ENCODE measurements around the gene TBC1D2B. TPM values are rescaled to one million over a fixed set of nuclear protein-coding genes. Genes with fewer than 3 reads are reported as not detected.

TBC1D2B gene
- total RNA-seq, 3 donors from 2014 or later, result 54.8 to 65.6 (median 57.0) TPM

DNA sequence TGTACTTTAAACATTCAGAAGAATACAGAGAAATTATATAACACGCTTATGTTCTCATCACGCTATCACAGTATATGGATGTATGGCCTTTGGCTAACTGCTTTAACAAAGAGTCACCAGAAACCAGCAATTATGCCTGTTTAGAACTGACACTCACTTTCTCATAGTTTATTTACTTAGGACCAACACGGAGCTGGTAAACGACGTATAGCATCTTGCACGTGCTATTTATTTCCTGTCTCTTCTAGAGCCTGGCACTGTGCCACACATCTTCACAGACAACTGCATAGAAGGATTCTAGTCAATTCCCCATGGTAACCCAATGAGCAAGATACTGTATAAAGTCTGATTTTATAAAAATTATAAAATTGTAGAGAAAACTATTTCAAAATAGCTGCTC, 43.6 kb downstream of the TBC1D2B start:
- H3K4me1 ChIP-seq (ENCODE audit: low read depth), result peaks cover 15% of the 10 kb centered on the region
- TF ChIP-seq, protein P1, sequence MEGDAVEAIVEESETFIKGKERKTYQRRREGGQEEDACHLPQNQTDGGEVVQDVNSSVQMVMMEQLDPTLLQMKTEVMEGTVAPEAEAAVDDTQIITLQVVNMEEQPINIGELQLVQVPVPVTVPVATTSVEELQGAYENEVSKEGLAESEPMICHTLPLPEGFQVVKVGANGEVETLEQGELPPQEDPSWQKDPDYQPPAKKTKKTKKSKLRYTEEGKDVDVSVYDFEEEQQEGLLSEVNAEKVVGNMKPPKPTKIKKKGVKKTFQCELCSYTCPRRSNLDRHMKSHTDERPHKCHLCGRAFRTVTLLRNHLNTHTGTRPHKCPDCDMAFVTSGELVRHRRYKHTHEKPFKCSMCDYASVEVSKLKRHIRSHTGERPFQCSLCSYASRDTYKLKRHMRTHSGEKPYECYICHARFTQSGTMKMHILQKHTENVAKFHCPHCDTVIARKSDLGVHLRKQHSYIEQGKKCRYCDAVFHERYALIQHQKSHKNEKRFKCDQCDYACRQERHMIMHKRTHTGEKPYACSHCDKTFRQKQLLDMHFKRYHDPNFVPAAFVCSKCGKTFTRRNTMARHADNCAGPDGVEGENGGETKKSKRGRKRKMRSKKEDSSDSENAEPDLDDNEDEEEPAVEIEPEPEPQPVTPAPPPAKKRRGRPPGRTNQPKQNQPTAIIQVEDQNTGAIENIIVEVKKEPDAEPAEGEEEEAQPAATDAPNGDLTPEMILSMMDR (IDR thresholded peaks at IDR 0.05), result no peak
- DNase-seq, result no peak

GRCh38 chr15:78032671-78033070, 44.8 kb downstream of the TBC1D2B start:
- Histone ChIP-seq H3K4me3 (no peak overlapping the region), H3K36me3 (ENCODE audit: low read depth) (no peaks in the 10 kb centered on the region), H3K9me3 (no peaks in the 10 kb centered on the region), H3K4me1 (ENCODE audit: low read depth) (peaks cover 5% of the 10 kb centered on the region)
- ATAC-seq (no peak), DNase-seq (no peak)
- intact Hi-C loops (cut with DNase I, micrococcal nuclease), result no loop called here
- TF ChIP-seq, protein P1 (IDR thresholded peaks at IDR 0.05), result no peak

More for the DNA sequence above, 43.6 kb downstream of the TBC1D2B start:
- intact Hi-C loops (cut with DNase I, micrococcal nuclease), result no loop called here
- H3K9me3 ChIP-seq, result no peaks in the 10 kb centered on the region
- ATAC-seq, result peak; percentile 7
- H3K4me3 ChIP-seq, result no peak overlapping the region
- H3K36me3 ChIP-seq (ENCODE audit: low read depth), result no peaks in the 10 kb centered on the region

DNA sequence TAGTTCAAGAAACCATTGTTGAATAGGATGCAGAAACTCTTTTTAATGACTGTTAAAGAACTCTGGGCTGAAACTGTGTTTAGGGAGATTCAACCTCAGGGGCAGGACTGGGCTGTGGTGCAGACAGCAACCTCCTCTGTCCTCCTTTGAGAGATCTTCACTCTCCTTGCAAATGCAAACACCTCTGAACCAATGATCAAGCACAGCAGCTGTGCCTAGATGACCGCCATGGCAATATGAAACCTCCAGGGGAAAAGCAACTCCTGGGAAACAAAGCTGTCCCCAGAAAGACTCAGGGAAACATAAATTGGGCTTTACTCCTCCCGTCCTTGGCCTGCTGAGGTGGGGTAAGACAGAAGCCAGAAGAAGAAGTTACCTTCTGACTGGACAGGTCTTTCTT, 52.6 kb downstream of the TBC1D2B start:
- no peak for ATAC-seq
- H3K4me3 ChIP-seq, result no peak overlapping the region
- no peaks in the 10 kb centered on the region for H3K4me1 ChIP-seq (ENCODE audit: low read depth)
- no peaks in the 10 kb centered on the region for H3K9me3 ChIP-seq
- no peak for DNase-seq
- no peaks in the 10 kb centered on the region for H3K36me3 ChIP-seq (ENCODE audit: low read depth)
- TF ChIP-seq, protein P1 (IDR thresholded peaks at IDR 0.05), result no peak
- intact Hi-C loops (cut with DNase I, micrococcal nuclease), result no loop called here

GRCh38 chr15:78024519-78024870, 53.0 kb downstream of the TBC1D2B start:
- TF ChIP-seq, protein P1 (IDR thresholded peaks at IDR 0.05), result no peak
- no peak for DNase-seq
- Histone ChIP-seq H3K4me3 (no peak overlapping the region), H3K36me3 (ENCODE audit: low read depth) (no peaks in the 10 kb centered on the region), H3K9me3 (no peaks in the 10 kb centered on the region), H3K4me1 (ENCODE audit: low read depth) (peaks cover 2% of the 10 kb centered on the region)
- intact Hi-C loops (cut with DNase I, micrococcal nuclease), result no loop called here
- ATAC-seq, result no peak

GRCh38 chr15:78023865-78024518, 53.5 kb downstream of the TBC1D2B start:
- intact Hi-C loops (cut with DNase I, micrococcal nuclease), result no loop called here
- TF ChIP-seq, protein P1 (IDR thresholded peaks at IDR 0.05), result no peak
- no peaks in the 10 kb centered on the region for H3K9me3 ChIP-seq
- peak; percentile 53 for ATAC-seq
- DNase-seq, result no peak
- no peaks in the 10 kb centered on the region for H3K36me3 ChIP-seq (ENCODE audit: low read depth)
- no peak overlapping the region for H3K4me3 ChIP-seq
- peaks cover 6% of the 10 kb centered on the region for H3K4me1 ChIP-seq (ENCODE audit: low read depth)

Measured in mucosa of descending colon (tissue), 3 donors.